Right cardiac atrium (tissue), 5 donors: Measurements from ENCODE around the gene IQCC. TPM values are rescaled to one million over a fixed set of nuclear protein-coding genes. Genes with fewer than 3 reads are reported as not detected.
A peak's percentile ranks its signal among the peaks of the same experiment; 100 is the strongest.

Experiments used
- ATAC-seq, 2 donors: fragments of 200-7000 bp; cut with Tn5 transposase; one replicate each; pipeline versions ENCODE4 v1.8.0 to v1.9.1; 2020; ENCODE audit warnings: moderate library complexity in 2 of 2, mild to moderate bottlenecking in 1 of 2
- DNase-seq, 3 donors: peaks; one replicate each; pipeline ENCODE4 v3.0.0-alpha.2; 2020
- H3K27ac ChIP-seq: one replicate; pipeline ENCODE4 v1.5.1; 2013; ENCODE audit warnings: mild to moderate bottlenecking, low read length, control low read depth, moderate library complexity
- H3K27me3 ChIP-seq: one replicate; pipeline ENCODE4 v1.6.1; 2013; ENCODE audit not compliant: control insufficient read depth, insufficient read depth
- H3K4me1 ChIP-seq: one replicate; pipeline ENCODE4 v1.6.1; 2013; ENCODE audit warnings: low read length; ENCODE audit not compliant: control insufficient read depth, insufficient read depth
- H3K4me3 ChIP-seq: one replicate; pipeline ENCODE4 v1.5.1; 2013; ENCODE audit warnings: low read length, control low read depth
- H3K9me3 ChIP-seq: one replicate; pipeline ENCODE4 v1.6.1; 2013; ENCODE audit warnings: low read length; ENCODE audit not compliant: control insufficient read depth
- WGBS: extraction: QIAGEN DNeasy Blood & Tissue Kit; methylation state at CpG from one replicate; pipeline ENCODE4 v1.1.7; 2013; 5-methylcytosine and 5-hydroxymethylcytosine counted together
- intact Hi-C, 4 donors: fragments of 100-400 bp; cut with DNase I; formaldehyde crosslinking; loops; one replicate each; pipeline versions ENCODE4 v1.11.0 to v1.14.0; 2022 to 2023
- polyA plus RNA-seq: library from polyadenylated mRNA; stranded (reverse); fragments of 200-250 nt; gene quantifications from one replicate; pipeline ENCODE4 v1.2.3, GENCODE V29; 2013
- total RNA-seq, 4 donors: library from RNA; stranded (reverse); fragmentation: NEBNext Ultra II Directional; extraction: Animal tissue kit (Norgen Biotek cat#: 25700); gene quantifications; one replicate each; pipeline ENCODE4 v1.2.1, GENCODE V29; 2021
- donor health status: healthy with polysubstance abuse.
- donor health status: DM: no; HTN: yes; CAD: no.
- donor health status: DM: no; HTN: no; CAD: no.
- donor health status: DM: no; HTN: yes; CAD: no; lungs with severe emphysema.
- donor health status: DM: yes; HTN: yes; CAD: no.

IQCC gene
- total and polyA plus RNA-seq, 5 donors: 0.81 to 1.5 (median 1.5) TPM

GRCh38 chr1:32195972-32196823, 9.3 kb upstream of the IQCC start:
- H3K27ac ChIP-seq: no peak overlapping the region
- DNase-seq (no peak), ATAC-seq (no peak)
- no peaks in the 10 kb centered on the region for H3K27me3 ChIP-seq
- H3K4me3 ChIP-seq: no peak overlapping the region
- peaks cover 9% of the 10 kb centered on the region for H3K4me1 ChIP-seq
- no peaks in the 10 kb centered on the region for H3K9me3 ChIP-seq
- intact Hi-C loops: no loop called here

DNA sequence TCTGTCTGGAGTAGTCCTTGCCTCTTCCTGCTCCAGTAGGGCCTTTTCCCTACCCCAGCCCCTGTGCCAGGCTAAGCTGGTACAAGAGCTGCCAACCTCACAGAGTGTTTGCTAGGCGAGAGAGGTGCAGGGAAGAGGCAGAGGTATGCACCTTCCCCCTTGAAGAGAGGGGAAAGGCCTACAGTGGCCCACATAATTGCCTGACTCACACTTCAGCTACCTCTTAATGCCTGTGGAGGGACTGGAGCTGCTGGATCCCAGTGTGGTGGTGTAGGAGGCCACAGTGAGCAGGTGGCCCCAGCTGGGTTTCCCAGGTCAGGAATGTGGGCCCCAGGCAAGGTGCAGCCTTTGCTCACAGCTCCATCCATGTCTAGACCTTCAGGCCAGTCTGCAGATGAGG, 8.4 kb upstream of the IQCC start:
- intact Hi-C loops: no loop called here
- Histone ChIP-seq H3K4me3 (no peak overlapping the region), H3K4me1 (peaks cover 15% of the 10 kb centered on the region), H3K9me3 (no peaks in the 10 kb centered on the region), H3K27ac (no peak overlapping the region), H3K27me3 (no peaks in the 10 kb centered on the region)
- ATAC-seq: no peak
- DNase-seq: peak in 1 of 3 donors; percentile 23
- 90% methylated on average over 1 of the region's 1 CpG for WGBS

DNA sequence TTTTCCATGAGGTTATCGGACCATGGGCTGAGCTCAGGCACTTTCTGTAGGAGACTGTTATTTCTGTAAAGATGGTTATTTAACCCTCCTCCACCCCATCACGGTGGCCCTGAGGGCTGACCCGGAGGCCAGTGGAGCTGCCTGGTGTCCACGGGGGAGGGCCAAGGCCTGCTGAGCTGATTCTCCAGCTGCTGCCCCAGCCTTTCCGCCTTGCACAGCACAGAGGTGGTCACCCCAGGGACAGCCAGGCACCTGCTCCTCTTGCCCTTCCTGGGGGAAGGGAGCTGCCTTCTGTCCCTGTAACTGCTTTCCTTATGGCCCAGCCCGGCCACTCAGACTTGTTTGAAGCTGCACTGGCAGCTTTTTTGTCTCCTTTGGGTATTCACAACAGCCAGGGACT, 7.6 kb upstream of the IQCC start:
- DNase-seq (no peak), ATAC-seq (no peak)
- Histone ChIP-seq H3K27ac (no peak overlapping the region), H3K4me1 (peaks cover 15% of the 10 kb centered on the region), H3K4me3 (no peak overlapping the region), H3K9me3 (no peaks in the 10 kb centered on the region), H3K27me3 (no peaks in the 10 kb centered on the region)
- intact Hi-C loops: no loop called here
- 69% methylated on average over 6 of the region's 6 CpGs for WGBS

GRCh38 chr1:32198237-32199042, 7.0 kb upstream of the IQCC start:
- intact Hi-C loops: no loop called here
- H3K27me3 ChIP-seq: no peaks in the 10 kb centered on the region
- DNase-seq (peak in 1 of 3 donors; percentile 37), ATAC-seq (no peak)
- H3K4me1 ChIP-seq: peaks cover 15% of the 10 kb centered on the region
- WGBS: 78% methylated on average over 3 of the region's 3 CpGs
- no peaks in the 10 kb centered on the region for H3K9me3 ChIP-seq
- H3K4me3 ChIP-seq: no peak overlapping the region
- H3K27ac ChIP-seq: no peak overlapping the region

GRCh38 chr1:32199043-32199716, 6.3 kb upstream of the IQCC start:
- WGBS: 54% methylated on average over 4 of the region's 4 CpGs

DNA sequence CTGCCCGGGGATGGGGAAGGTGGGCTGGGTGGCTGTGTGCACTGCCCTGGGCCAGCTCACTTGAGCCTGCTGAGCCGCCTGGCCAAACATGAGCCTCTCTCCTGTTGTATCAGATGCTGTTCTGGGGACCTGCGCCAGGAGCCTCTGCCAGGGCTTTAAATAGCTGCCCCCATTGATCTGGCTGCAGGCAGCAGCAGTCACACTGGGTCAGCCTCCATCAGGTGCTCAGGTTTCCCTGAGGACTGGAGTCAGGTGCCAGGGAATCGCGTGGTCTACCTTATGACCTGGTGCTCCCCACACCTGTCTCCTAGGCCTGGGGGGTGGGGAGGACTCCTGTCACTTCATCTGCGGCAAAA, 5.8 kb upstream of the IQCC start:
- WGBS: 36% methylated on average over 6 of the region's 6 CpGs
- DNase-seq (peak; percentile 67 to 88 (median 86)), ATAC-seq (peak; percentile 42 to 51)
- H3K9me3 ChIP-seq: no peaks in the 10 kb centered on the region
- intact Hi-C loops: no loop called here
- no peaks in the 10 kb centered on the region for H3K27me3 ChIP-seq
- H3K4me1 ChIP-seq: peaks cover 15% of the 10 kb centered on the region
- H3K27ac ChIP-seq: peak overlapping the region; percentile 49
- peak overlapping the region; percentile 41 for H3K4me3 ChIP-seq

More at GRCh38 chr1:32199043-32199716, 6.3 kb upstream of the IQCC start:
- Histone ChIP-seq H3K27me3 (no peaks in the 10 kb centered on the region), H3K4me1 (peaks cover 15% of the 10 kb centered on the region), H3K9me3 (no peaks in the 10 kb centered on the region), H3K4me3 (no peak overlapping the region), H3K27ac (peak overlapping the region; percentile 25)
- DNase-seq (peak in 1 of 3 donors; percentile 27), ATAC-seq (no peak)
- intact Hi-C loops: no loop called here

DNA sequence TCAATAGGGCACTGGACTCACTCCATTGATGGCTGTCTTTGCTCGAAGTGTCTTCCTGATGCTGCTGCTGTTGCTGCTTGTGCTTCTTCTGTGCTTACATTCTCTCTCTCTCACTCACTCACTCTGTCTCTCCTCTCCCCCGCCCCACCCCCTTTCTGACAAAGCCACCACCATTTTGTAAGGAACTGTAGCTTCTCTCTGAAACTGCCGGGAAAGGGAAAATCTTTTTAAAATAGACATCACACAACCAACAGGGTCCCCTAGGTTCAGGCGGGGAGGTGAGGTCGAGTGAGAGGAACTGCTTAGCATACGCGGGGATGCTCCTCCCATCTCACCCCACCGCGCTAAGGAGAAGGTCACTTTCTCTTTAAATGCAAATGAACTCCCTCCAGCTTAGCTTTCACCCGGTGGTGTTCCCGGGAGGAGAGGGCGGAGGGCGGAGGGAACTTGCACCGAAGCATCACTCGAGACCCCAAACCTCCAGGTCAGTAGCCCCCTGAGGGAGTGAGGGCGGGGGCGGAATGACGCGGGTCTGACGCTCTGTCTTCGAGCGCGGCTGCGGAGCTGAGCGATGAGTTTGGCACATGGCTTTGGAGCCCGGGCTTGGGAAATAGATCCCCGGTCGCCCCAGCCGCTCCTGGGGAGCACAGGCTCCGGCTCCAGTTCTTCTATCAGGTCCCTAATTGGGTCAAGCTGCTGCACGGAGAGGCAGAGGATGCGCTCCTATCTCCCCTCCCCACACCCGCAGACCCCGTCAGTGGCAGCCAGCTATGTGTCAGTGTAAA, 5.1 kb upstream of the IQCC start, which contains the start of gene CCDC28B:
Gene CCDC28B (plus strand): TSS at position 370 of the 785 bp plus-strand sequence. CDS start 1,341 bp downstream, outside the sequence.
- intact Hi-C loops: no loop called here
- Histone ChIP-seq H3K27me3 (no peaks in the 10 kb centered on the region), H3K4me1 (peaks cover 15% of the 10 kb centered on the region)

GRCh38 chr1:32201011-32201855, 4.2 kb upstream of the IQCC start:
- intact Hi-C loops: no loop called here
- Histone ChIP-seq H3K27ac (peak overlapping the region; percentile 49), H3K4me3 (peak overlapping the region; percentile 41), H3K9me3 (no peaks in the 10 kb centered on the region), H3K4me1 (peaks cover 14% of the 10 kb centered on the region), H3K27me3 (no peaks in the 10 kb centered on the region)
- 1% methylated on average over 26 of the region's 26 CpGs for WGBS
- peak; percentile 82 to 92 (median 90) for DNase-seq
- ATAC-seq: peak; percentile 51 to 61

More for the DNA sequence above, 5.1 kb upstream of the IQCC start, which contains the start of gene CCDC28B:
- Histone ChIP-seq H3K9me3 (no peaks in the 10 kb centered on the region), H3K27ac (peak within 1 kb of the TSS; percentile 49), H3K4me3 (peak within 1 kb of the TSS; percentile 41)
- DNase-seq (peak; percentile 82 to 90 (median 89)), ATAC-seq (peak; percentile 54 to 58)
- WGBS: under 1% methylated on average over 34 of the region's 34 CpGs

- H3K4me3 ChIP-seq: peak overlapping the region; percentile 59
- DNase-seq (peak in 1 of 3 donors; percentile 51), ATAC-seq (no peak)
- H3K9me3 ChIP-seq: no peaks in the 10 kb centered on the region
- intact Hi-C loops: no loop called here
- no peaks in the 10 kb centered on the region for H3K27me3 ChIP-seq
- H3K4me1 ChIP-seq: peaks cover 13% of the 10 kb centered on the region
- H3K27ac ChIP-seq: no peak overlapping the region
- WGBS: 28% methylated on average over 26 of the region's 26 CpGs
Observed at GRCh38 chr1:32204943-32205361, 519 bp upstream of the IQCC start.
